Smooth muscle cell of the coronary artery (primary cell): ENCODE results near the gene POT1. TPM values are rescaled to one million over a fixed set of nuclear protein-coding genes. Genes with fewer than 3 reads are reported as not detected.

ENCODE experiments used
- total RNA-seq: library from RNA; depleted of rRNA; stranded (reverse); fragments of >200 nt; gene quantifications from 2 replicates; pipeline ENCODE4 v1.2.3, GENCODE V29; 2014; ENCODE audit warnings: low replicate concordance

The POT1 gene
- total RNA-seq = 31.0 and 36.5 TPM in 2 replicates

DNA sequence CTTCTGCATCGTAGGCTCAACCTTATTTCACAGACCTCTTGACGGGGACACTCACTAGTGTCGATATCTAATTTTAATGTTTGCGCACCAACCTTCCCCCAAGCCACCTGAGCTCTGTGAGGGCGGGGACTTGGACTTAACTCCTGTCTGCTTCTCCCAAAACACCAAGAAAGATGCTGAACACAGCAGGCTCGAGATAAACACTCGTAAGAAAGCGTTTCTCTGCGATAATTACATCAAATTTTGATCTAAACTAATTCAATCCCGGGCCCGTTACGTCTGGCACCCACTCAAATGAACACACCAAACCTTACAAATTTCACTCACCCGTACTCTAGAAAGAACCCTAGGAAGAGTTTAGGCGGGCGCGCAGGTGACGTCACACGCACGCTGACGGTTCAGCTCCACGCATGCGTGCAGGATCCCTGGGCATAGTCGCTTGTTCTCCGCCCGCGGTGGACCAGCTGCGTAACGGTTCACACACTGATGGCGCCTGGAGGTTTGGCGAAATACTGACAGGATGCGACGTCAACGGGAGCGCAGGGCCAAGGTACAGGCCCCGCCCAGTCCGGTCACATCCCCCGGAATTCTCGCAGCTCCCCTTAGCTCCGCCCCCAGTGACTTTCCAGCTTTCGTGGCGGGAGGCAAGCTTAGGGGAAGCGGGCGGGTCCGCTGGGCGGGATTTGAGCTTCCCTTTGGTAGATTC is at the start of gene POT1:
TSS of gene POT1 (minus strand) at position 359 of the 706 bp plus-strand sequence. CDS start 32,652 bp downstream, outside the sequence.

Other genes with a start within 250 kb of the POT1 start
- 0.30 TPM in 1 of 2 replicates, not detected in the other for gene GPR37, start 164.0 kb downstream of the POT1 start, total RNA-seq